ENCODE data around the gene FMNL3.

DNA sequence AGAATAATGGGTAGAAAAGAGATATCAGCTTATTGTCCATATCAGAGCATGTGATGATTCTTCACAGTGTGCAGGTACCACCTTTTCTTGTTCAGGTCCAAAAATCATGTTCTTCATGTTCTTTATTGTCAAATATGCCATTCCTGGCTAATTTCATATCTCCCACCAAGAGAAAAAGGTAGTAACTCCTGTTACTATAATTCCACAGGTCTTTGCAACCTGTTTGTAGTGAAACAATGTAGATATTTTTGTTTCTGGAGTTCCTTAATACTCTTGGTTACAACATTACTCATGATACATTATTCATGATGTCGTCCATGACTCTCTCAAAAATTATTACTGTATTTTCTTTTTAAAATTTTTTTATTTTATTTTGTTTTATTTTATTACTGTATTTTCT lies 22.8 kb upstream of the FMNL3 start:
- TF ChIP-seq CTCF (conservative IDR thresholded peaks at IDR 0.05) (no peak), EZH2 (IDR thresholded peaks at IDR 0.05; ENCODE audit: low read depth) (no peak)
